Measurements from ENCODE around the gene CDT1. TPM values are rescaled to one million over a fixed set of nuclear protein-coding genes. Genes with fewer than 3 reads are reported as not detected.

CDT1 gene
- total and polyA plus RNA-seq, 2 experiments from 2014 or later, result 5.9 to 11.3 TPM

DNA sequence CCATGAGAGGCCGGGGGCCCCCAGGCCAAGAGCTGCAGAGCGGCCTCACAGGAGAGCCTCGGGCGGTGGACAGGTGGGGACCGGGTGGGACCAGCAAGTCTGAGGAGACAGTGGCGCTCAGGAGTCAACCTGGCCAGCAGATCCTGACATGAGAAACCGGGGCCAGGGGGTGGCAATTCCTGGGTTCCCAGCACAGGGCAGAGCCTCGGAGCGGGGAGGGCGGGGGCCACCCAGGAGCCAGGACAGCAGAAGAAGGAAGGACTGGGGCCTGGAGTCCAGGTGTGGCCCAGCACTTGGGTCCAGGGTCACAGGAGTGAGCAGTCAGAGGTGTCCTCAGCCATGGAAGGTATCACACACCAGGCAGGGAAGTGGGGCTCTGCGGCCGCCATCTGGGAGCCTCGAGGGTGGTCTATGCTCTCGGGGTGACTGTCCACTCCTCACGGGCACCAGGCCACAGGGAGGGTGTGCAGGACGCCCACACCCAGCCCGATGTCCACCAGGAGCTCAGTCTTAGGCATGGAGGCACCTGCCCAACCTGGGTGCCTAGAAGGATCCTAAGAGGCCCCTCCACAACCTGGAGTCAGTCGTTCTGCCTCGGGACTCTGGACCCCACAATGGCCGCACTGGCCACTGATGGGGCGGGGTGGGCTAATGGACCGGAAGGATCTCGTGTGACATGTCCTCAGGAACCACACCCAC, 47.7 kb upstream of the CDT1 start:
- DNase-seq, result no peak
- TF ChIP-seq EZH2phosphoT487 (IDR thresholded peaks at IDR 0.05; ENCODE audit: insufficient read depth, low read depth) (no peak), EZH2 (IDR thresholded peaks at IDR 0.05; ENCODE audit: insufficient read depth, poor library complexity, severe bottlenecking) (no peak)
- Histone ChIP-seq H3K4me1 (ENCODE audit: insufficient read depth) (peaks cover 25% of the 10 kb centered on the region), H3K27ac (no peak overlapping the region), H3K9ac (peak overlapping the region; percentile 19; the same call in 1 of the 2 replicates), H3K4me2 (ENCODE audit: unreplicated experiment) (no peak overlapping the region), H3K79me2 (ENCODE audit: insufficient read depth) (peaks cover 97% of the 10 kb centered on the region), H2AFZ (no peak overlapping the region), H3K4me3 (no peak overlapping the region), H3K36me3 (ENCODE audit: low read depth) (no peaks in the 10 kb centered on the region), H3K9me2 (ENCODE audit: insufficient read depth) (no peaks in the 10 kb centered on the region), H3K9me3 (ENCODE audit: low read depth) (no peaks in the 10 kb centered on the region), H4K20me1 (ENCODE audit: insufficient read depth) (peaks cover 12% of the 10 kb centered on the region; the same call in 1 of the 2 replicates), H3K27me3 (replicated peaks; ENCODE audit: insufficient read depth) (no peaks in the 10 kb centered on the region), H3F3A (ENCODE audit: insufficient read depth) (no peaks in the 10 kb centered on the region)
- WGBS, 2 experiments (ENCODE audit: low coverage in 1 of 2, low lambda C conversion rate in 2 of 2, missing lambda C conversion rate in 2 of 2), result 88 to 90% methylated on average over 19 to 23 of the region's 23 CpGs
- in situ Hi-C loops (cut with MboI), result no loop called here

DNA sequence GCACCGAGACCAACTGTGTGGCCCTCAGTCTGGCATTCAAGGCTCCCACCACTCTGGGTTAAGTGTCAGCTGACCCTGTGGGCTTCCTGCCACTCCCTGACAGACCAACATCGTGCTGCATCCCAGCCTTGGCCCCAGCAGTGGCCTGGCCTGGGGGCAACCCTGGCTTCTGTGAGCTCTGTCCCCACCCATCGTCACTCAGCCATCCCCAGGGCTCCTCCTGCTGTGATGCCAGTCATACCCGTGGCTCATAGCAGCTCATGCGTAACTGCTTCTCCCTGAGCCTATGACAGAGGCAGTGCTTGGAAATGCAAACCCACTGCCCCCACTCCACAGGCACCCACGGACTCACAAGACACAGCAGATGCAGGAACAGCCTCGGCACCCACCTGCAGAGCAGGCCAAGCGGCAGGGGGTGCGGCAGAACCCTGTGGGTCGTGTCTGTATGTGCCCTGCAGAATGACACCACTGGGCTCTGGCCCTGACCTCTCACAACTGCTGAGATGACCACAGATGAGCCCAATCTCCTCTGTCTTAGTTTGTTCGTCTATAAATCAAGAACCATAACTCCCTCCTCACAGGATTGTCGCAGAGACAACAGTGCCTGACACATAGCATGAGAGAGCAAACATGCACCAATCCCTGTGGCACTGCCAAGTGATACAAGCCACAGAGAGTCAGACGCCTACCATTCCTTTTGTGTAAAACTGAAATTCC, 45.2 kb upstream of the CDT1 start:
- 0 out of 2 replicates have a peak overlapping the region, but pooled peaks have one; percentile 12 for H3K27ac ChIP-seq
- DNase-seq, result no peak
- H3K4me2 ChIP-seq (ENCODE audit: unreplicated experiment), result no peak overlapping the region
- WGBS, 2 experiments (ENCODE audit: low coverage in 1 of 2, low lambda C conversion rate in 2 of 2, missing lambda C conversion rate in 2 of 2), result 80 to 85% methylated on average over 13 of the region's 13 CpGs
- H3K27me3 ChIP-seq (replicated peaks; ENCODE audit: insufficient read depth), result no peaks in the 10 kb centered on the region
- no peak overlapping the region for H2AFZ ChIP-seq
- H3K4me1 ChIP-seq (ENCODE audit: insufficient read depth), result peaks cover 24% of the 10 kb centered on the region
- H3K4me3 ChIP-seq, result no peak overlapping the region
- in situ Hi-C loops (cut with MboI), result no loop called here
- H3K9ac ChIP-seq, result no peak overlapping the region
- no peaks in the 10 kb centered on the region for H3K9me2 ChIP-seq (ENCODE audit: insufficient read depth)
- TF ChIP-seq EZH2phosphoT487 (IDR thresholded peaks at IDR 0.05; ENCODE audit: insufficient read depth, low read depth), result no peak
- no peak for TF ChIP-seq EZH2 (IDR thresholded peaks at IDR 0.05; ENCODE audit: insufficient read depth, poor library complexity, severe bottlenecking)
- H4K20me1 ChIP-seq (ENCODE audit: insufficient read depth), result peaks cover 12% of the 10 kb centered on the region
- H3K79me2 ChIP-seq (ENCODE audit: insufficient read depth), result peaks cover 100% of the 10 kb centered on the region
- H3F3A ChIP-seq (ENCODE audit: insufficient read depth), result no peaks in the 10 kb centered on the region
- H3K36me3 ChIP-seq (ENCODE audit: low read depth), result no peaks in the 10 kb centered on the region
- H3K9me3 ChIP-seq (ENCODE audit: low read depth), result no peaks in the 10 kb centered on the region

DNA sequence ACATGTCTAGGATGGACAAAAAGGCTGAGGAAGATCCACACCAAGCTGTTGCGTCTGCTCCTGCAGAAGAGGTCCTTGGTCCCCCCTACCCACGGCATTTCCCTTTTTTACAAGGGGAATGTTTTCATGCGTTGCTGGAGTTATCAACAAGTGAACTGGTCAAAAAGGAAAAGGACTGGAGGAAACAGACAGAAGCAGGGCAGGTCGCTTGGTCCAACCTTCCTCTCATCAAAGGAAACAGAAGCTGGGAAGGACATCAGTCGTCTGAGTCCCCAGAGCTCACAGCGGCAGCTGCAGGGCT, 44.7 kb upstream of the CDT1 start:
- Histone ChIP-seq H3K9ac (no peak overlapping the region), H3K27me3 (replicated peaks; ENCODE audit: insufficient read depth) (no peaks in the 10 kb centered on the region), H3K4me1 (ENCODE audit: insufficient read depth) (peaks cover 19% of the 10 kb centered on the region), H3K9me2 (ENCODE audit: insufficient read depth) (no peaks in the 10 kb centered on the region), H3K4me3 (no peak overlapping the region), H3K36me3 (ENCODE audit: low read depth) (no peaks in the 10 kb centered on the region; the same call in 1 of the 2 replicates), H3K9me3 (ENCODE audit: low read depth) (no peaks in the 10 kb centered on the region), H3K4me2 (ENCODE audit: unreplicated experiment) (no peak overlapping the region), H3F3A (ENCODE audit: insufficient read depth) (no peaks in the 10 kb centered on the region), H4K20me1 (ENCODE audit: insufficient read depth) (peaks cover 12% of the 10 kb centered on the region), H2AFZ (no peak overlapping the region), H3K27ac (no peak overlapping the region), H3K79me2 (ENCODE audit: insufficient read depth) (peaks cover 100% of the 10 kb centered on the region)
- in situ Hi-C loops (cut with MboI), result no loop called here
- DNase-seq, result no peak
- TF ChIP-seq EZH2phosphoT487 (IDR thresholded peaks at IDR 0.05; ENCODE audit: insufficient read depth, low read depth) (no peak), EZH2 (IDR thresholded peaks at IDR 0.05; ENCODE audit: insufficient read depth, poor library complexity, severe bottlenecking) (no peak)
- WGBS, 2 experiments (ENCODE audit: low coverage in 1 of 2, low lambda C conversion rate in 2 of 2, missing lambda C conversion rate in 2 of 2), result 98% methylated on average over 6 of the region's 6 CpGs

DNA sequence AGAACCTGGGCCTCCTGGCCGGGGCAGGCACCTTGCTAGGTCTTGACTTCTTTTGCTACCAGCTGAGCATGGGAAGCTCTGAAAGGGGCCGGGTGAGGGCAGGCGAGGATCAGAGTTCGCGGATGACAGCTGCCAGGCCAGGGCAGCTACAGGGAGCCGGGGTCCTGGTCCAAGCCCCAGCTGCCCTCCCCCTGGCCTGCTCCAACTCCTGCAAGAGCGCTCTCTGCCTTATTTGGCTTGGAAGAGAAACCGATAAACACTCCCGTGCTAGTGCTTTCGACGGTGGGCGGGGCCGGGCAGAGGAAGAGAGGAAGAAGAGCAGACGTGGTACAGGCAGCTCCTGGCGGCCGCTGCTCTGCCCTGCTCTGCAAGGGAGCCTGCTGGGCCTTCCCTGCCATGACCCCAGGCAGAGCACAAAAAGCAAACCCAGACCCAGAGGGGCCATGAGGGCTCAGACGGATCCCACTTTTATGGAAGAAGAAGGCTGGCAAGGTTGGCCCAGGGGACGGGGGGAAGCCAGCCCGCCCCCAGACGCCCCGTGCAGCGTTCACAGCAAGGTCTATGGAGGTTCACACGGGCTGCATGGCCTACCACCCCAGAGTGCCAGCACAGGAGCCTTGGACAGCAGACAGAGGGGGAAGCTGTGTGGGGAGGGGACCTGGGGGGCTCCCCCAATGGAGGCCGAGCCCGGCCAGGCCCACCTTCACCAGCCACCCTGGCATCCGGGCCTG, 44.2 kb upstream of the CDT1 start:
- WGBS, 2 experiments (ENCODE audit: low coverage in 1 of 2, low lambda C conversion rate in 2 of 2, missing lambda C conversion rate in 2 of 2), result 84 to 89% methylated on average over 20 to 26 of the region's 26 CpGs
- no peak overlapping the region for H3K4me3 ChIP-seq
- no peaks in the 10 kb centered on the region for H3K27me3 ChIP-seq (replicated peaks; ENCODE audit: insufficient read depth)
- no peaks in the 10 kb centered on the region for H3K9me3 ChIP-seq (ENCODE audit: low read depth)
- TF ChIP-seq EZH2 (IDR thresholded peaks at IDR 0.05; ENCODE audit: insufficient read depth, poor library complexity, severe bottlenecking) (no peak), EZH2phosphoT487 (IDR thresholded peaks at IDR 0.05; ENCODE audit: insufficient read depth, low read depth) (no peak)
- H3K27ac ChIP-seq, result no peak overlapping the region
- in situ Hi-C loops (cut with MboI), result no loop called here
- H3K4me2 ChIP-seq (ENCODE audit: unreplicated experiment), result no peak overlapping the region
- H3K79me2 ChIP-seq (ENCODE audit: insufficient read depth), result peaks cover 100% of the 10 kb centered on the region
- no peak for DNase-seq
- H3K9me2 ChIP-seq (ENCODE audit: insufficient read depth), result no peaks in the 10 kb centered on the region
- H4K20me1 ChIP-seq (ENCODE audit: insufficient read depth), result peaks cover 12% of the 10 kb centered on the region
- H2AFZ ChIP-seq, result no peak overlapping the region
- no peaks in the 10 kb centered on the region; the same call in 1 of the 2 replicates for H3K36me3 ChIP-seq (ENCODE audit: low read depth)
- H3F3A ChIP-seq (ENCODE audit: insufficient read depth), result no peaks in the 10 kb centered on the region
- no peak overlapping the region for H3K9ac ChIP-seq
- peaks cover 13% of the 10 kb centered on the region for H3K4me1 ChIP-seq (ENCODE audit: insufficient read depth)
